Anterior cingulate cortex (tissue), 58 donors: ENCODE measurements around the gene TRIAP1.

Experiments used
- DNase-seq, 58 donors: peaks; one replicate each; lab custom pipeline; 2025; lab: John Stamatoyannopoulos, UW

TRIAP1 gene

DNA sequence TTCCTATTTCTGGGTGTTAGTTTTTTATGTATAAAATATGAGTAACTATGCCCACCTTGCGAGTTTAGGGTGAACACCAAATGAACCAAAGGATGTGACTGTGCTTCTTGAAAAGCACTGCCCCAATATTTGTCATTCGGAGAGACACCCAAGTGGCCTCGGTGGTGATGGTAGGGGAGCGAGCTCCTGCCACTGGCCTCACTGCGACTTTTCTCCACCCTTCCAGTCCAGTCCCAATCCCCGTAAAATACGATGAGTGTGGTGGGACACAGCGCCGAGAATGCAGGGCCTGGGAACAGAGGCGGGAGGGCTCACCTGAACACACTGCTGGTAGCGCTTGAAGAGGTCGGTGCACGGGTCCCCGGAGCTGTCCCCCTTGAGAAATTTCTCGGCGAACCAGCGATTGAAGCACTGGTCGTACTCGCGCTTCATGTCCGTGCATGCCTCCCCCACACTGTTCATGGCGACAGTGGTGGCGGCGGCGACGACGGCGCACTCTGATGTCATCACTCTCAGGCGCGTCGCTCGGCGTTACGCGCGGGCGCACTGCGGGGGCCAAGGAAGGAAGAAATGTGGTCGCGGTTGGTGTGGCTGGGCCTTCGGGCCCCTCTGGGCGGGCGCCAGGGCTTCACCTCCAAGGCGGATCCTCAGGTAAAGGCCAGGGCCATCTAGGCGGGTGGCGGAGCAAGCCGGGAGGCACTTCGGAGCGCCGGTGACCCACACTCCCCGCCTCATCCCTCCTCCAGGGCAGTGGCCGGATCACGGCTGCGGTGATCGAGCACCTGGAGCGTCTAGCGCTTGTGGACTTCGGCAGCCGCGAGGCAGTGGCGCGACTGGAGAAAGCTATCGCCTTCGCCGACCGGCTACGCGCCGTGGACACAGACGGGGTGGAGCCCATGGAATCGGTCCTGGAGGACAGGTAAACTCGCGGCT is at the start of gene TRIAP1, which contains the start of gene GATC:
TSS of gene TRIAP1 (minus strand) at position 474 of the 933 bp plus-strand sequence. CDS start at position 462, 12 bp downstream.
TSS of gene GATC (plus strand) at position 534 of the 933 bp plus-strand sequence. CDS start at position 571, 37 bp downstream.
- peak; percentile 4 to 87 (median 78) for DNase-seq

DNA sequence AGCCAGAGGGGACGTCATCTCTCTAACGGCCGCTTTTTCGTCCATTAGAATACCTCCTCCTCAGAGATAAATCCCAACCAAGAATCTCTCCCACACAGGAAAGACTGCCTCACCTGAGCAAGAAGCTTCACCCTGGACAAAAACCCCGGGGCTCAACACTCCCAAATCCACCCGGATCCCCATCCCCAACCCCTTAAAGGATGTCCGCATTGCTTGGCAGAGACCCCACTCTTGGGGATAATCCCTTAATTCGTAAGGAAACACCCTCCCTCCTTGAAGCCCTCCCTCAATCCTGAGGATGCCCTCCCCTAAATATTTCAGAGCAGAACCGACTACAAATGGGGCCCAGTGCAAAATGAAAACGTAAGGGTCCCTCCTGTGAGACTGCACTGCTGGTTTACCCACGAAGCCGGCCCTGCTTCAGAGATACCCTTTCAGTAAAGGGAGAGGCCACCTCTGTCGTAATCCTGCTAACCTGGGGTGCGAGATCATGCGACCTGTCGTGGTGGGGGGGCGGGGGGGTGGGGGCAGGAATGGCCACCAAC is 49.1 kb upstream of the TRIAP1 start:
- DNase-seq, result no peak

DNA sequence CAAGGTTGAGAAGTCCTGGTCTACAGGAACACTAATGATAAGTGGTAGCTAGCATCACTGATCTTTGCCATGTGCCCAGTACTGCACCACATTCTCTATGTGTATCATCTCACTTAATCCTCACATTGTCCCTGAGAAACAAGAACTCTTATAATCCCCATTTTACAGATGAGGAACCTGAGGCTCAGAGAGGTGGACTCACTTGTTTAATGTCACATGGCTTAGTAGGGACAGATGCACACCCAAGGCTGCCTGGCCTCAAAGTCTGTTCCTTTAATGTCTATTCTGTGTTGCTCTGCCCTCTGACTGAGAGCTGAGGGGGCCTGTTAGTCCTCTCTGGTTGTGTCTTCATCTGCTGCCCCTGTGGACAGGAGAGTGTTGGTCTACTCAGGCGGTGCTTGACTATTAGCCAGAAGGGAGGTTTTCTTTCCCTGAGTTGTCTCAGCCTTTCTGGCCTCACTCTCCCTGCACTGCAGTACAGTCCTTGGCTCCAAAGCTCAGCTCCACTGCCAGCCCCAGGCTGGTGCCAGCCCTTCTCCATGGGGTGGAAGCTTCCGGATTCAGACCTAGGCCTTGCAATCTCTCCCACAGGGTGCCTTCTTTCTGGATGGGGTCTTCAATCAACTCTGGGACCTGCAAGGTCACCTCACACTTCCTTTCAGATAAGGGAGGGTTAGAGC is 44.8 kb upstream of the TRIAP1 start:
- peak in 32 of 58 donors; percentile 7 to 66 (median 26) for DNase-seq

DNA sequence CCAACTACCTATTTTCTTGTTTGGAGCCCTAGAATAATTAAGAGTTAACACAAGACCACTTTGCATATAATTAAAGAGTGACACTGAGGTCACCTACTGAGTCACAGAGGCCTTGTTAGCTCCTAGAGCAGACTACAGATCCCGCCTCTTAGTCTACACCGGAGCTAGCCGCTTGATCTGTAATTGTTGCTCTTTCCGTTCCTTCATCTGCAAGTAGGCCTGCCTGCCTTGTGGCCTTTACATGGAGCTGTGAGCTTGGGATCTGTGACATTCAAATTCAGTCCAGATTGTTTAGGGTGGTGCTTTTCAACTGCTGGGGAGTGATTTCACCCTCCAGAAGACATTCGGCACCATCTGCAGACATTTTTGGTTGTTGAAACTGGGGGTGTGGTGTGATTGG is 44.1 kb upstream of the TRIAP1 start:
- DNase-seq, result no peak

DNA sequence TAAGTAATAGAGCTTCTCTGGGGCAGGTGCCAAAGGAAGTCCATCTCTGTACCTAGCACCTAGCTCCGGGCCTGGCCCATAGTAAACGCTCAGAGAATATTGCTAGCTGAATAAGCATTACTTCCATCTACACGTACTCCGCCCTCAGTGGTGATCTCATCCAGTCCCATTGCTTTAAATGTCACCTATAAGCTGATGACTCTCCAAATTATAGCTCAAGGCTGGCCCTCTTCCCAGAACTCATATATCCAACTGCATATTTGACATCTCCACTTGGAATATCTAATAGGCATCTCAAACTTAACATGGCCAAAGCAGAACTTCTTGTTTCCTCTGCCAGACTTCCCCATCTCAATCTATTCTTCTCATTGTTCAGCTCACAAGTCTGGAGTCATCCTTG is 42.8 kb upstream of the TRIAP1 start:
- peak in 2 of 58 donors; percentile 6 to 49 for DNase-seq

DNA sequence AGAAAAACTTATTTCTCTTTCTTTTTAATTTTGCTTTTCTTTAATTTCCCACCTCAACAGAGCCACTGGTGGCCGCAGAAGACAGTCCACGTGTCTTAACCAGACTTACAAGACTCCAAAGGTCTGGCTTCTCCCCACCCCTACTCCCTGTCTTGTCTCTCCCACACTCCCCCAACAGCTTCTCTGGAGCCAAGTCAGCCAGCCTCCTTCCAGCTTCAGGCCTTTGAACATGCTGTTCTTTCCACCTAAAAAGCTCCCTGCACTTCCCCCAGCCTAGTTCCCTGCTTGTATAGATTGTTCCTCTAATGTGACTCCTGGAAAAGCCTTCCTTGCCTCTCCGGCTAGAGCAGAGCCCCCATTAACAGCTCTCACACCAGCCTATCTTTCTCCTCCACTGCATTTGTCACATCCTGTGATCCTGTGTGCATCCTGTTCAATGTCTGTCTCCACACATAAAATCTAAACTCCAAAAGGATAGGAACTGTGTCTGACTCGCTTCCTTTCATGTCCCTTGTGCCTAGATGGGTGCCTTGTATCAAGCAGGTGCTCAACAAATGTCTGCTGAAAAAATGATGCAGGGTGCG is 42.0 kb upstream of the TRIAP1 start:
- DNase-seq, result peak in 41 of 58 donors; percentile 8 to 78 (median 35)

DNA sequence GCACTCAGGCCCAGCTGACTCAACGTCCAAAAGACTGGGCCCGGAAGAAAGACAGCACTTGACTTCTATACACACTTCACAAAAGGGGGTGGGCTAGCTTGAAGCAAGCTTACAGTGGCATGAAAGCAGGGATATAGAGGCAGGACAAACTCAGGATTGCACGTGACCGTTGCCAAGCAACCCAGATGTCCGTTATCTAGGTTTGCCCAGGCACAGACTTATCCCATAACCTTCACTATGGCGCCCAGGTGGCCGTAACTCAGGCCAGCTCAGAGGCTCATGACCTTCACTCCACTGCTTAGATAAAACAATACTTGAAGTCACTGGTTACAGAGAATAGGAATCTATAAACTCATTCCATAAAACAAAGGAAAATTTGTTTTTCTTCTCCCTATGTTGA is 41.4 kb upstream of the TRIAP1 start:
- DNase-seq, result peak in 1 of 58 donors; percentile 19

DNA sequence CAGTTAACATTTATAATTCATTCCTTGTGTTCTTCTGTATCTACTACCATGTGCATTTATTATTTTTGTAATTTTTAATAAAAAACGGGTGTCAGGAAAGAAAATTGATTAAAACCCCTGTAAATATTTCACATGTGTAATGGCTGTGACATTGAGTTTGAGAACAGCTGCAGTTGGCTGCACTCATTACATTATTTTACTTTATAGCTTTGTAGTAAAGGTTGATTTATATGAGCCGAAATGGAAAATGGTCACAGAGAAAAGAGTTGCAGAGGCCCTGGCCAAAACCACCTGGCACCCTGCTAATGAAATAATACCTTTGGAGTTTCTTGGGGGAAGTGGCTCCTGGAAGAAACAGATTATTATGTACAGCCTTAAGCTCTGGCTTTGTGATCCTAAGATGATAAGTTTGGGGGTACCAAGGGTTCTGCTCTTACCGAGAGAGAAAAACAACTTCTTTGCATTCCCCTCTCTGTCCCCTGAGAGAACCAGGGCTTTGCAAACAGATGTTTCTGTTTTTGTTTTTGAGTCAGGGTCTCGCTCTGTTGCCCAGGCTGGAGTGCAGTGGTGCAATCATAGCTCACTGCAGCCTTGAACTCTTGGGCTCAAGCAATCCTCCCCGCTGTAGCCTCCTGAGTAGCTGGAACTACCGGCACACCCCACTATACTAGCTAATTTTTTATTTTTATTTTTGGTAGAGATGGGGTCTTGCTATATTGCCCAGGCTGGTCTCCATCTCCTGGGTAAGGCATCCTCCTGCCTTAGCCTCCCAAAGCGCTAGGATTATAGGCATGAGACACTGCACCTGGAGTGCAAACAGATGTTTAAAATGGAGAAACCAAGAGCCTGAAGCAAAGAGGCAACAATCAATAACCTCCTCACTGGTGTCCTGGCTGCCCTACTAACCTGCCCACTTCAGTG is 40.0 kb upstream of the TRIAP1 start:
- no peak for DNase-seq

DNA sequence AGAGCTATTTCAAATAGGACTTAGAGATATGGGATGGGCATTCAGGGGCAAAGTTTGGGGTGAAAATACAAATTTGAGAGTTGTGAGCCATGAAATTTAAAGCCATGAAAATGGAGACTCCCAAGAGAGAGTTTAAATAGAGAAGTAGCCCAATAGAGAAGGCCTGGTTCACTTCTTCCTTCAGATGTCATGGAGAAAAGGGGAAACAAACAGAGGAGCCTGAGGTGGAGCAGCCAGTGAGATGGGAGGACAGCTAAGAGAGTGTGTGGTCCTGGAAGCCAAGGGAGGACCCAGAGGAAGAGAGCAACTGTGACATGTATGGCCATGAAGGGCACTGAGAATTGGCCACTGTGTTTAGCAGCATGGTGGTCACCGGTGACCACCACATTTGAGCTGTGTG is 37.4 kb upstream of the TRIAP1 start:
- DNase-seq, result no peak

DNA sequence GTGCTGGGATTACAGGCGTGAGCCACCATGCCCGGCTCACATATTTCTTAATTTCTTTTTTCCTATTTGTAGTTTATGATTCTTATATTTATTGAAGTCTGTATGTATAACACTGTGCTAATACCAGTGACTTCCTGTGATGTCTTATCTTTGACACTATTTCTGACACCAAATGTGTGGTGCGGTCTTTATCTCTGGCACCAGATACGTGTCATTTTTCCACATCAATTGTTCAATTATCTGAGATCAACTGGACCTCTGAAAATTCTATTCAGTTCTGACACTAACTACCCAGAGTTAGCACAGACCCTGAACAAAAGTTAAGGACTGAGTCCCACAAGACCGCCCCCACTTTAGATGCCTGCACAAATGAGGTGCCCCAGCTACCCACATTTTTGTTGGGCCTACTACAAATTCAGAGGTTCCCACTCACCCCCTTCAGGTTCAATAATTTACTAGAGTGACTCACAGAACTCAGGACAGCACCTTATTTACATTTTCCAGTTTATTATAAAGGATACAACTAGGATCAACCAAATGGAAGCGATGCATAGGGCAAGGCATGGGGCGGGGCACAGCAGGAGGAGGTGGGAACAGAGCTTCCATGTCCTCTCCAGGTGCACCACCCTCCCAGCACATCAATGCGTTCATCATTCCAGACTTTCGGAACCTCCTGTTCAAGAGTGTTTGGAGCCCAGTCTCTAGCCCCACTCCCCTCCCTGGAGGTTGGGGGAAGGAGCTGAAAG is 35.0 kb upstream of the TRIAP1 start:
- no peak for DNase-seq

DNA sequence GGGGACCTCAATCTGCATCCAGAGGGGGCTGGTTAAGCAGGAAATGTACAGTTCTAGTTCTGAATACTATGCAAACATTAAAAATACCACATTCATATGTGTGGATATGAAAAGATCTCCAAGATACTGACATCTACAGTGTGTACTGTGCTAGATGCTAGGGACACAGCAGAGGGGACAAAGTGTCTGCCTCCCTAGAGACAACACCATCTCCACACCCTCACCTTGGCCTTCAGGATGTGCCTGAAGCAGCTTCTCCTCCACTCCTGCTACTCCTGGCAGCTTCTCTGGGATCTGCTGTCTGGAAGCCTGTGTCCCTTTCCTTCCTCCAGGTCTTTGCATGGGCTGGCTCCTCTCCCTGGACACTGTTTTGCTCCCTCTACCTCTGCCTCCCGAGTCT is 34.0 kb upstream of the TRIAP1 start:
- DNase-seq, result no peak

DNA sequence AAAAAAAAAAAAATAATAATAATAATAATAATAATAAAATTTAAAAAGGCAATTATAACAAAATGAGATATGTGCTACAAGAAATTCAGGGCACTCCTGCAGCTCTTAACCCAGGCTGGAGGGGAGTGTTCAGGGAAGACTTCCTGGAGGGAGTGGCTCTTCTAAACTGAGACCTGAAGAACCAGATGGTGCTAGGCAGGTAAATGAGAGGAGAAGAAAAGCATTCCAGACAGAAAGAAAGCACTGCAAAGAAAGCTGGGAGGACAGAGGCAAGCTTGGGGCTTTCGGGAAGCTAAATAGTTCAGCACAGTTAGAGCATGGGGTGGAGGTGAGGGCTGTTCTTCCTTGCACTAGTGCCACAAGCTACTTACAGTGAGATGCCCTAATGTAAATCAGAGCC is 33.3 kb upstream of the TRIAP1 start:
- no peak for DNase-seq

DNA sequence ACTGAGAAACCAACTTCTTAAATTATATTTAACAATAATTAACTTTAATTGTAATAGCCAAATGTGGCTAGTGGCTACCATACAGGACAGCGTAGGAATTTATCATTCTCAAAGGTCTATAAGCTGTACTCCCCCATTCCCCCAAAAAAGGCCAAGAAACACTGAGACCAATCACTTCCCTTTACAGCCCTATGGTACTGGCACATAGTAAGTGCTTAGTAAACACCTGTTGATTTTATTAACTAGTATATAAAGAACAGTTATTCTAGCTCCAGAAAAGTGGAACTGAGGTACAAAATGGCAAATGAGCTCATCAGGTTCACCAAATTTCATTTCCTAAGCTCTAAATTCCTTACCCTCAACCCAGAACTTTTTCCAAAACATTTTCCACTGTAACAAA is 29.5 kb upstream of the TRIAP1 start:
- no peak for DNase-seq

DNA sequence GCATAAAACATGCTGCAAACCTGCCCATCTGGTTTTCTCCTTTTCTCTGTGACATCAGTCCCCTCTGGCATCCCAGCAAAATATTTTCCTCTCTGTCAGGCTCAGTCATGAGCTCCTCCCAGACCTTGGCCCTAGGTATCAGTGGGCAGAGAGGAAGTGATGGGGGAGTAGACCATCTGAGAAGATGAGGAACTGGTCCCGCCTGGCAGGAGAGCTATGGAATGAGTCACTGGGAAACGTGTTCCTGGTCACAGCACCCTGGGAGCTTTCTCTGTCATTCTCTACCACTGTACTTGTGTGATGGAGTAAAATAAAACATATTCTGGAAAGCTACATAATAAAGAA is 28.4 kb upstream of the TRIAP1 start:
- peak in 25 of 58 donors; percentile 7 to 71 (median 28) for DNase-seq

DNA sequence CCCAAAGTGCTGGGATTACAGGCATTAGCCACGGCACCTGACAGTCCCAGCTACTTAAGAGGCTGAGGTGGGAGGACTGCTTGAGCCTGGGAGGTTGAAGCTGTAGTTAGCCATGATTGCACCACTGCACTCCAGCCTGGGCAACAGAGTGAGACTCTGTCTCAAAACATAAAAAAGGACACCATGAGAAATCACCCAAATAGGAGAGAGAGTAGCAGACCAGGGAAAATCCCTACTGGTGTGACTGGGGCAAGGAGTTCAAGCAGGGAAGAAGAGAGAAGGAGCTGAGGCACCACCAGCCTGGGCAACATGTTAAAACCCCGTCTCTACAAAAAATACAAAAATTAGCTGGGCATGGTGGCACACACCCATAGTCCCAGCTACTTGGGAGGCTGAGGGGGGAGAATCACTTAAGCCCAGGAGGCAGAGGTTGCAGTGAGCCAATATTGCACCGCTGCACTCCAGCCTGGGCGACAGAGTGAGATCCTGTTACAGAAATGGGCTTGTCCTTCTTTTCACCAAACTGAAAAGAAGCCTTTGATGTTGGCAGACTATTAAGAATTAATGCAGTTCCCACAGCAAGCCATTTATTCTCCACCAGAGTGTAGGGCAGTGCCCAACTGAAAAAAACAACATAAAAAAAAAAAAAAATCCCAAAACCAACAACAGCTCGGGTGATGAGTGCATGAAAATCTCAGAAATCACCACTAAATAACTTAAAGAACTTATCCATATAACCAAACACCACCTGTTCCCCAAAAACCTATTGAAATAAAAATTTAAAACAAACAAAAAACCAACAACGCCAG is 27.8 kb upstream of the TRIAP1 start:
- DNase-seq, result no peak

DNA sequence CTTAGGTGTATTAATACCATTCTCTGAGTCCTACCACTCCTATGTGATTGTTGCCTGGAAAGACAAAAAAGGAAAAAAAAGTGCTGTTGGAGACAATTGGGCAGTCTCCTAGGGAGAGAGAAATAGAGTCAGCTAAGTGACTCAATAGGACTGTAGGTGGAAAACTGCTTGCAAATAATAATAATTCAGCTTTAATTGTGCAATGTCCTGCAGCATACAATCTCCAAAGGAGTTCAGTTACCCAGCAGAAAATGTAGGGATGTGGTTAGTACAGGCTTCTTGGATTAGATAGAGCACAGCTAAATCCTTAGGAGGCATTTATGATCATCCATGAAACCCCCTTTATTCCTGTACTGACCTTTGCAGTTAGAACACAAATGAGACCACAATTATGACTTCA is 26.3 kb upstream of the TRIAP1 start:
- DNase-seq, result no peak

DNA sequence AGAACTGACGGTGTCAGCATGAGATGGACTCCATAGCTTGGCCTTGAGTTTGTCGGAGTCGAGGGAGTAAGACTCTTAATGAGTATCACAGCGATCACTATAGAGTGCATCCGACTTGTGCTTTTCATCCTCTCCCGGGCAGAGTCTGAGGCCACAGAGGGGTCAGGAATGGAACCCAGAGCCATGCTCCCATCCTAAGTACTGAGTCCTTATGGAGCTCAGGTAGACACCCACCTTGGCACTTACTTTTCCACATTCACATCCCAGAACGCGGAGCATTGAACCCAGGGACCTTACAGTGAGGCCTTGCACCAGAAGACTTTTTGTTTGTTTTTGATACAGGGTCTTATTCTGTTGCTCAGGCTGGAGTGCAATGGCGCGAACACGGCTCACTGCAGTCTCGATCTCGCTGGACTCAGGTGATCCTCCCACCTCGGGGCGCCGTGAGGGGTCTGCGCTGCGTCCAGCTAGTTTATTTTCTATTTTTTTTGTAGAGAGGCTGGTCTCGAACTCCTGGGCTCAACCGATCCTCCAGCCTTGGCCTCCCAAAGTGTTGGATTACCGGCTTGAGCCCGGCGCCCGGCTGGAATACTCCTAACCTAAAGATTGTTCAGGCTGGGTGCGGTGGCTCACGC is 24.1 kb upstream of the TRIAP1 start:
- peak in 1 of 58 donors; percentile 61 for DNase-seq
